Measurements from ENCODE around the gene AFDN. TPM values are rescaled to one million over a fixed set of nuclear protein-coding genes. Genes with fewer than 3 reads are reported as not detected.
A peak's percentile ranks its signal among the peaks of the same experiment; 100 is the strongest.

Gene AFDN
- total RNA-seq, 1 experiment from 2014 or later = 182 TPM

DNA sequence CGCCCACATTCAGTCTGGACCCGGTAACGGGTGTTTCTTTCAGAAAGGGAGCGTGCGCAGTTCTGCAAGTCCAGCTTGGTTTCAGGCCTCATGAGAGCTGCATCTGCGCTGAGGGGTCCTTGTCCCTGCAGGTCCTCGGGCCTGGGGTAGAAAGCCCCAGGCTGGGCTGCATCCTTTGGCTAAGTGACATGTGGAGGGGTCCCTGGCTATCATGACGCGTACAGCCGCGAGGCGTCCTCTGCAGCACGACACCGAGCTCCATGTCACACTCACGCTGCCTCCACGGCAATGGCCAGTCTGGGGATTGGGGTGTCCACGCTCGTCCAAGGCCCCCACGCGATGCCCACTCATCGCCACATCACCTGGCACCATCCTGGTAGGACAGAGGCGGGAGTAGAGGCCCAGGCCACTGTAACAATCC, 169.0 kb downstream of the AFDN start:
- Mint-ChIP-seq H3K4me1 (peaks cover 5% of the 10 kb centered on the region), H3K36me3 (no peaks in the 10 kb centered on the region; the same call in 1 of the 2 replicates), H3K9me3 (peaks cover 1% of the 10 kb centered on the region), H3K27me3 (ENCODE audit: low read depth) (no peaks in the 10 kb centered on the region), H3K4me3 (no peak overlapping the region), H3K27ac (no peak overlapping the region)
- ATAC-seq (no peak), DNase-seq (ENCODE audit: low spot score) (no peak)
- POLR2A ChIA-PET = no interaction called here
- CTCF ChIA-PET = interaction anchor here (0.8 to 1.5 kb wide), 5 partner anchors 28 to 138 kb away, joined by 3 to 6 read pairs (median 4); no protein-coding TSS in a partner anchor
- TF ChIP-seq PRRX2 (CRISPR knock-in tag; IDR thresholded peaks at IDR 0.05) = no peak
- TF ChIP-seq TCF7 (CRISPR knock-in tag; IDR thresholded peaks at IDR 0.05; ENCODE audit: low read depth) = no peak
- TF ChIP-seq, protein P1, sequence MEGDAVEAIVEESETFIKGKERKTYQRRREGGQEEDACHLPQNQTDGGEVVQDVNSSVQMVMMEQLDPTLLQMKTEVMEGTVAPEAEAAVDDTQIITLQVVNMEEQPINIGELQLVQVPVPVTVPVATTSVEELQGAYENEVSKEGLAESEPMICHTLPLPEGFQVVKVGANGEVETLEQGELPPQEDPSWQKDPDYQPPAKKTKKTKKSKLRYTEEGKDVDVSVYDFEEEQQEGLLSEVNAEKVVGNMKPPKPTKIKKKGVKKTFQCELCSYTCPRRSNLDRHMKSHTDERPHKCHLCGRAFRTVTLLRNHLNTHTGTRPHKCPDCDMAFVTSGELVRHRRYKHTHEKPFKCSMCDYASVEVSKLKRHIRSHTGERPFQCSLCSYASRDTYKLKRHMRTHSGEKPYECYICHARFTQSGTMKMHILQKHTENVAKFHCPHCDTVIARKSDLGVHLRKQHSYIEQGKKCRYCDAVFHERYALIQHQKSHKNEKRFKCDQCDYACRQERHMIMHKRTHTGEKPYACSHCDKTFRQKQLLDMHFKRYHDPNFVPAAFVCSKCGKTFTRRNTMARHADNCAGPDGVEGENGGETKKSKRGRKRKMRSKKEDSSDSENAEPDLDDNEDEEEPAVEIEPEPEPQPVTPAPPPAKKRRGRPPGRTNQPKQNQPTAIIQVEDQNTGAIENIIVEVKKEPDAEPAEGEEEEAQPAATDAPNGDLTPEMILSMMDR (IDR thresholded peaks at IDR 0.05) = no peak

GRCh38 chr6:167996424-167997199, 169.9 kb downstream of the AFDN start:
- TF ChIP-seq, protein P2, sequence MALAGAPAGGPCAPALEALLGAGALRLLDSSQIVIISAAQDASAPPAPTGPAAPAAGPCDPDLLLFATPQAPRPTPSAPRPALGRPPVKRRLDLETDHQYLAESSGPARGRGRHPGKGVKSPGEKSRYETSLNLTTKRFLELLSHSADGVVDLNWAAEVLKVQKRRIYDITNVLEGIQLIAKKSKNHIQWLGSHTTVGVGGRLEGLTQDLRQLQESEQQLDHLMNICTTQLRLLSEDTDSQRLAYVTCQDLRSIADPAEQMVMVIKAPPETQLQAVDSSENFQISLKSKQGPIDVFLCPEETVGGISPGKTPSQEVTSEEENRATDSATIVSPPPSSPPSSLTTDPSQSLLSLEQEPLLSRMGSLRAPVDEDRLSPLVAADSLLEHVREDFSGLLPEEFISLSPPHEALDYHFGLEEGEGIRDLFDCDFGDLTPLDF (CRISPR knock-in tag; IDR thresholded peaks at IDR 0.05) = no peak
- TF ChIP-seq, protein P3, sequence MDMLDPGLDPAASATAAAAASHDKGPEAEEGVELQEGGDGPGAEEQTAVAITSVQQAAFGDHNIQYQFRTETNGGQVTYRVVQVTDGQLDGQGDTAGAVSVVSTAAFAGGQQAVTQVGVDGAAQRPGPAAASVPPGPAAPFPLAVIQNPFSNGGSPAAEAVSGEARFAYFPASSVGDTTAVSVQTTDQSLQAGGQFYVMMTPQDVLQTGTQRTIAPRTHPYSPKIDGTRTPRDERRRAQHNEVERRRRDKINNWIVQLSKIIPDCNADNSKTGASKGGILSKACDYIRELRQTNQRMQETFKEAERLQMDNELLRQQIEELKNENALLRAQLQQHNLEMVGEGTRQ (CRISPR knock-in tag; IDR thresholded peaks at IDR 0.05) = peak; percentile 11; the same call in 1 of the 2 replicates
- peak; percentile 48; the same call in 1 of the 2 replicates for TF ChIP-seq FOXP4 (CRISPR knock-in tag; IDR thresholded peaks at IDR 0.05)
- TF ChIP-seq ZNF281 (CRISPR knock-in tag; IDR thresholded peaks at IDR 0.05) = peak; percentile 30; the same call in 1 of the 2 replicates
- no peak for TF ChIP-seq ARID4B (CRISPR knock-in tag; IDR thresholded peaks at IDR 0.05; ENCODE audit: borderline replicate concordance)
- TF ChIP-seq, protein P4, sequence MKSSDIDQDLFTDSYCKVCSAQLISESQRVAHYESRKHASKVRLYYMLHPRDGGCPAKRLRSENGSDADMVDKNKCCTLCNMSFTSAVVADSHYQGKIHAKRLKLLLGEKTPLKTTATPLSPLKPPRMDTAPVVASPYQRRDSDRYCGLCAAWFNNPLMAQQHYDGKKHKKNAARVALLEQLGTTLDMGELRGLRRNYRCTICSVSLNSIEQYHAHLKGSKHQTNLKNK (CRISPR knock-in tag; IDR thresholded peaks at IDR 0.05) = no peak
- peak; percentile 55; the same call in 1 of the 2 replicates for TF ChIP-seq ZNF121 (CRISPR knock-in tag; IDR thresholded peaks at IDR 0.05)
- DNase-seq (ENCODE audit: low spot score) (peak; percentile 60), ATAC-seq (peak; percentile 67)
- ChIA-PET CTCF (interaction anchor here (0.6 to 1.5 kb wide), 10 partner anchors 28 to 137 kb away, joined by 3 to 6 read pairs (median 4); no protein-coding TSS in a partner anchor), POLR2A (no interaction called here)
- Mint-ChIP-seq H3K9me3 (peaks cover 10% of the 10 kb centered on the region), H3K4me3 (peak overlapping the region; percentile 47), H3K36me3 (peaks cover 9% of the 10 kb centered on the region; the same call in 1 of the 2 replicates), H3K4me1 (peaks cover 5% of the 10 kb centered on the region), H3K27ac (no peak overlapping the region), H3K27me3 (ENCODE audit: low read depth) (no peaks in the 10 kb centered on the region)
